ENCODE data around the gene CES2.

The CES2 gene

GRCh38 chr16:66902648-66903543, 32.4 kb upstream of the CES2 start:
- no peak for DNase-seq (ENCODE audit: low read depth in 2 of 2)

DNA sequence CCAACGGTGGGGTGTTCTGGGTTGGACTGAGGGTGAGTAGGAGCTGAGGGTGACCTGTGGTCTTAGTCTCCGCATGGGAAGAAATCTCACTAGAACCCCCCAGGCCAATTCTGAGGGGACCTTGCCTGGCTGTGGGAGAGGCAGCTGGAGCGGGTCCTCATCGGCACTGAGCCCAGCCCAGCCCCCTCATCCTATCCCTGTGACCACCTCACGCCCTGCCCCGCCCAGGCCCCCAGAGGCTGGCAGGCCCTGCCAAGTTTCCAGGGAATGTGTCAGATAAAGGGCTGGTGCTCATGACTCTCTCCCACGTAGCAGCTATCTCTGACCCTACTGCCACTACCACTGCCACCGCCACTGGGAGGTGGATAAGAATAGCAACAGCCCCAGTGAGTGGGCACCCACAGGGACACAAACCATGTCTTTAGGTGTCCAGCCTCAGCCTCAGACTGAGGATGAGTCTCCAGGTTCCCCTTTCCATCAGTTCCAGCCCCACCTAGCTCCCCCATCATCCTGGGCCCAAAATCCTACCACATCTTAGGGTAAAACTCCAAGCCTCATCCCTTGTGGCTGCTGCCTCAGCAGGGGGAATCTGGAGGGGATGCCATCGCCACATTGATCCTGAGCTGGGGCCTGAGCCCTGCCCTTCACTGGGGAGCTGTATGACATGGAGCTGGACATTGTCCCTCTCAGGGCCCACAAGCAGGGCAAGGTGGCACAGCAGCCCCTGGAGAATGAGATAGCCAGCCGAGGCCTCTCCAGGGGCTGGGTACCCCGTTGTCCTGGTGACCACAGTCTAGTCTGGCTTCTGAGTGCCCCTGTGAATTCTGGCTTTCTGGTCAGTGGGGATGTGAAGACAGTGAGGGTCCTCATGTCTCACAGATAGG, 31.5 kb upstream of the CES2 start:
- DNase-seq (ENCODE audit: low read depth in 2 of 2) = no peak

DNA sequence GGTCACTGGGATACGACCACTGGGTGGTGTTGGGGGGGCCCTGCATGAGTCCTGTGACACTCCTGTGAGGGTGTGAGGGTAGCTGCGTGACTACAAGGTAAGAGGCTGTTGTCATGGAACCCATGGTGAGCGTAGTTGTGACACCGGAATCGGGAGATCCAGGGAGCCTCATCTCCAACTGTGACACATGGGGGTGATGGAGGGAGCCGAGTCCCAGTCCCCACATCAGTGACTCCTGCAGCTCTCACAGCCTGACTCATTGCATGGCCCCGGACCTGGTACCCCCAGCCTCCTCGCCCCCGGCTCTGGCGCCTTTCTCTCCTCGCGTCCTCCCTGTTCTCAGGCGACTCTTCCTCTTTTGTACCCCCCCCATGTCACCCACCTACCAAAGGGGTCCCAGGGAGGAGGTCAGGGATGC, 30.9 kb upstream of the CES2 start:
- no peak for DNase-seq (ENCODE audit: low read depth in 2 of 2)

GRCh38 chr16:66904846-66905632, 30.3 kb upstream of the CES2 start:
- DNase-seq (ENCODE audit: low read depth in 2 of 2) = no peak

- no peak for DNase-seq (ENCODE audit: low read depth in 2 of 2)
Observed at GRCh38 chr16:66905633-66906539, 29.4 kb upstream of the CES2 start.

DNA sequence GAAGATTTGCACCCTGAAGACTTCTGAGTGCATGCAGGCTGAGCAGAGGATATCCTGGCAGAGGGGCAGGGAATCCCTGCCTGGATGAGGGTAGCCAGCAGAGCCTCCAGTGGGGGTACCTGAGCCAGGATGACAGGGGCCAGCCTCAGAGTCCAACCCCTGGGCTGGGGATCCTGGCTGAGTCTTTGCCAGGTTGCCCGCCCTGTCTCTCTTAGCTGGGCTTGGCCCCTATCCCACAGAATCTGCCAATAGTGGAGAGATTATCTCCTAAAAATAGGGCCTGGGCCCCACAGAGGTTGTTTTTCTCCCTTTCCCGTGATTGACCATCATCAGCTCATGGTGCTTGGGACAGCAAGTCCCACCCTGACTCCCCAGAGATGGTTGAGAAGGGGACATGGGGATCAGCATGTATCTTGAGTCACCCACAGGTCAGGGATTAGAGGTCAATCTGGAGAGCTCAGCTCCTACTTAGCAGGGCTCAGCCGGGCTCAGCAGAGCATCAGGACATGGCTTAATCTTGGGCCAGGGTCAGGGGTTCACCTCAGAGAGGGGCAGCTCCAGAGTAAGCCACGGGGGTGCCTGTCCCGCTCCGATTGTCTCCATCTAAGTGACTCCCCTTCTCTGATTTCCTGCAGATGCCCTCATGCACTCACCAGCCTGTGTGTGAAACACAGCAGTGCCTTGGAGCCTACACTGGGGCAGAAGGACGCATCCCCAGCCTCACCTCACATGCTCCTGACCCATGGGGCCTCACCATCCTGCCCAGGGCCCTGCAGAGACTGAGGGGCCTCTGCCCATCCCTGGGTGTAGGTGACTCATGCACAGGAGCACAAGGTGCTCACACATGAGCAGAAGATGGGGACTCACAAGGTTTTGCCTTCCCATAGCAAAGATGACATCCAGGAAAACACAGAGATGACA, 28.1 kb upstream of the CES2 start:
- no peak for DNase-seq (ENCODE audit: low read depth in 2 of 2)

DNA sequence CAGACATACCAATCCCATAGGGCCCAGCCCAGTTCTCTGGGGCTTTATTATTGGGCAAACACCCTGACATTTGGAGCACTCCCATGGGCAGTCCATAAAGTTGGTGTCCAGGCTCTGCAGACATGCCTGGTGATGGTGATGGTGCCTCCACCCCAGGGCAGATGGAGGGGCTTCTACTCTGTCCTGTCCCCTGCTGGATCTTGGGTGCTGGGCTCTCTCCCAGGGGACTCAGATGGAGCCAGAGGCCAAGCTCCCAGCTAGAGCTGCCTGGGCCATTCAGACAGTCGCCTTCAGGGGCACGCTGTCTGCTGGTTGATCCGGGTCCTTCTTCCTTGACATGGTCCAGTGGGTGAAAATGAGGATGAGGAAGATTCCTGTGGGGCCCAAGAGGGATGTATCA, 27.2 kb upstream of the CES2 start:
- DNase-seq (ENCODE audit: low read depth in 2 of 2) = no peak

DNA sequence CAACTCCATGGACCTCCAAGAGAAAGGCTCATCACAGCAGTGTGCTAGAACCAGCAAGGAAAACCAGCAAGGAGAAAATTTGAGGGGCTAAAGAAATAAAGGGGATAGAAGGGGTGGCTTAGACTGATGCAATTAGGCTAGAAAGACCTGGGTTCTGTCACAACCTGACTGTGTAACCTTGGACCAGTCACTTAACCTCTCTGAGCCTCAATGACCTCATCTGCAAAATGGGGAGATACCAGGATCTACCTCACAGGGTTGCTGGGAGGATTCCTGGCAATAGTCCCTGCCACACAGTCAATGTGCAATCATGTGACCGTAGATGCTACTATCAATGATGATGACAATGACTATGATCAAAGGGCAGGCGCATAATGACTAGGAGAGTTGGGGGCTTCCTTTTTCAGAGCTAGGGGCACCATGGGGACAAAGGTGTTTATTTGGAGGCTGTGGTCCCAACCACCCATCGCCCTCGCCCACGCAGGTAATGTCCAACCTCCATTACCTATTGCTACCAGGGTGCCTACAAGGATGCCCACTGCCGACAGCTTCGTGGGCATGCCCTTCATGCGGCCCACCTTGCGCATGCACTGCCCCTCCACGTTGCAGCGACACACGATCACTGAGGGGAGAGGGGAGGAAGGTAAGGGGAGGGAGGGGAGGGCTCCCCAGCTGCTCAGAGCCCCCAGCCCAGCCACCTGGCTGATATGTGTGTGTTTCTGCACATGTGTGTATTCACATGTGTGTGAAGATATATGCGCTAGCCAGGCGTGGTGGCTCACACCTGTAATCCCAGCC, 26.4 kb upstream of the CES2 start:
- DNase-seq (ENCODE audit: low read depth in 2 of 2) = no peak

GRCh38 chr16:66910175-66910940, 25.0 kb upstream of the CES2 start:
- no peak for DNase-seq (ENCODE audit: low read depth in 2 of 2)

DNA sequence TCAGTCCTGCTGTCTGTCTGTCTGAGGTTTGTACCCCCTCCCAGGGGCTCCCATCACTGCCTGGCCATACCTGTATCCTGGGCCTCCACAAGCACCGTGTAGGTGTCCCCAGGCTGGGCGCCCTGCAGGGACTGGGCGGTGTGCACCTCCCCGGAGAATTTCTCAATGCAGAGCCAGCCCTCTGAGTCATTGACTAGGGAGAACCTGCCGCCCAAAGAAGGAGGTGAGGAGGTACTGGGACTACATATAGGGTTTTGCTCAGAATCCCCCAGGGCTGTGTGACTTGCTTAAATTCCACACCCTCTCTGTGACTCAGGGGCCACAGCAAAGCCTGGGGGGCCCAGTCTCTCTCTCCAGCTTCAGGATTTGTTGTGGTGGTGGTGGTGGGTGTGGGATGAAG, 24.2 kb upstream of the CES2 start:
- DNase-seq (ENCODE audit: low read depth in 2 of 2) = no peak

- DNase-seq (ENCODE audit: low read depth in 2 of 2) = no peak
Observed at GRCh38 chr16:66911801-66912200, 23.5 kb upstream of the CES2 start.

GRCh38 chr16:66913081-66913480, 22.2 kb upstream of the CES2 start:
- DNase-seq (ENCODE audit: low read depth in 2 of 2) = no peak

- DNase-seq (ENCODE audit: low read depth in 2 of 2) = no peak
Observed at GRCh38 chr16:66913711-66914110, 21.6 kb upstream of the CES2 start.

DNA sequence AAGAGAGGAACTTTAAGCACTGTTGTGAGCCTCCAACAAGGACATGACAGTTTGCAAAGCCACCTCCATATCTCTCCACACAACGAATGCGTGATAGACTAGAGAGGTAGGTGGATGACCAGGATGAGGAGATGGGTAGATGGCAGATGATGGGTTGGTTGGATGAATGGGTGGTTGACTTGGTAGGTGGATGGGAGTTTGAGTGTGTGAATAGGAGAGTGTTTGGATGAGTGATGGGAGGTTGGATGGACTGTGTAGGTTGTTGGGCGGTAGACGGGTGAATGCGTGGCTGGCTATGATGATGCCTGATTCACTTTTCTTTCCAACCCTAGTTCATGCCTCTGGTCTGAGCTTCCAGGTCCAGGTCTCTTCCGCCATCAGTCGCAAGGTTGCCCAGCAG, 20.8 kb upstream of the CES2 start:
- DNase-seq (ENCODE audit: low read depth in 2 of 2) = no peak

DNA sequence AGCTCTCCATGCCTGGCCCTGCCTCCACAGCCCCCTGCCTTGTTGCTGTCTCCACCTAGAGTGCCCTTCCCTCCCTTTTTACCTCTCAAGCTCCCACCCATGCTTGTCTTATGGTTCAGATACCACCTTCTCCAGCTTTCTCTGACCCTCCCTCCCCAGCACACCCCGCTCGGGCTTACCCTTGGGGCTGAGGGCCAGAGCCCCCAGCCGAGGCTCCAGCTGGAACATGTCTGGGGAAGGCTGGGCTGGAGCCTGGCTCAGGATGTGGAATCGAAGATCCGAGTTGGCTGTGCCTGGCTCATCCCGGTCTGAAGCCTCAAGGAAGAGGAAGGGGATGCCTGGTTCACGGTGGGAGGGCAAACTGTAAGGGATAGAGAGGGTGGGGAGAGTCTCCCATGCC, 20.3 kb upstream of the CES2 start:
- no peak for DNase-seq (ENCODE audit: low read depth in 2 of 2)

DNA sequence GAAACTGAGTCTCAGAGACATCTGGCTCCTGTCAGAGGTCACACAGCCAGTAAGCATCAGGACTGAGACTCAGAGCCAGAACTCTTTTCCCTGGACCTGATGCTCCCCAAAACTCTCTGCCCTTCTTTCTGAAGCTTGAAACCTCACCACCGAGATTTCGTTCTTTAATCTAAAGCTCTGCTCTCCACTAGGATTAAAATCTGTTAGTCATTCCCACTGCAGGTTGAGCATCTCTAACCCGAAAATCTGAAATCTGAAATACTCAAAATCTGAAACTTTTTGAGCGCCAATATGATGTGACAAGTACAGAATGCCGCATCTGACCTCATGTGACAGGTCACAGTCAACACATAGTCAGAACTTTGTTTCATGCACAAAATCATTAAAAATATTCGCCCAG, 18.8 kb upstream of the CES2 start:
- no peak for DNase-seq (ENCODE audit: low read depth in 2 of 2)

GRCh38 chr16:66917741-66918140, 17.6 kb upstream of the CES2 start:
- no peak for DNase-seq (ENCODE audit: low read depth in 2 of 2)

- DNase-seq (ENCODE audit: low read depth in 2 of 2) = no peak
Observed at GRCh38 chr16:66918355-66918754, 17.0 kb upstream of the CES2 start.
